Neural progenitor cell (in vitro differentiated cells): ENCODE measurements around the gene NPFF. TPM values are rescaled to one million over a fixed set of nuclear protein-coding genes. Genes with fewer than 3 reads are reported as not detected.

ENCODE experiments used
- DNase-seq: peaks from one replicate; pipeline ENCODE4 v3.0.0-alpha.2; 2016; ENCODE audit warnings: low spot score
- H2AFZ ChIP-seq: fragments of 200-600 bp; sonication (generic); replicated peaks from 2 replicates; pipeline ENCODE4 v1.6.1; 2016; ENCODE audit warnings: antibody characterized with exemption
- H3F3A ChIP-seq: fragments of 200-600 bp; sonication (generic); 2 replicates; pipeline ENCODE4 v1.6.1; 2016; ENCODE audit warnings: antibody characterized with exemption, low read depth
- H3K27ac ChIP-seq: fragments of 200-600 bp; sonication (generic); 2 replicates; pipeline ENCODE4 v1.5.1; 2016; ENCODE audit warnings: mild to moderate bottlenecking
- H3K27me3 ChIP-seq: fragments of 200-600 bp; sonication (generic); 2 replicates; pipeline ENCODE4 v1.6.1; 2016; ENCODE audit warnings: mild to moderate bottlenecking, moderate library complexity
- H3K36me3 ChIP-seq: fragments of 200-600 bp; sonication (generic); 2 replicates; pipeline ENCODE4 v1.5.1; 2016
- H3K4me1 ChIP-seq: fragments of 200-600 bp; sonication (generic); 2 replicates; pipeline ENCODE4 v1.6.1; 2016; ENCODE audit warnings: mixed run types
- H3K4me2 ChIP-seq: fragments of 200-600 bp; sonication (generic); 2 replicates; pipeline ENCODE4 v1.6.1; 2016
- H3K4me3 ChIP-seq: fragments of 200-600 bp; sonication (generic); 2 replicates; pipeline ENCODE4 v1.5.1; 2016
- H3K79me2 ChIP-seq: fragments of 200-600 bp; sonication (generic); 2 replicates; pipeline ENCODE4 v1.6.1; 2016; ENCODE audit warnings: low read depth
- H3K9ac ChIP-seq: fragments of 200-600 bp; sonication (generic); 2 replicates; pipeline ENCODE4 v1.6.1; 2016
- H3K9me3 ChIP-seq: fragments of 200-600 bp; sonication (generic); 2 replicates; pipeline ENCODE4 v1.5.1; 2016; ENCODE audit warnings: low read depth
- H4K20me1 ChIP-seq: fragments of 200-600 bp; sonication (generic); 2 replicates; pipeline ENCODE4 v1.6.1; 2016; ENCODE audit warnings: low read depth
- H3K27ac Mint-ChIP-seq: 3 replicates; pipeline ENCODE4 v1.8.0; 2021; ENCODE audit warnings: mixed read lengths
- H3K27me3 Mint-ChIP-seq: 2 replicates; pipeline ENCODE4 v1.8.0; 2022; ENCODE audit warnings: low read depth, mild to moderate bottlenecking, inconsistent platforms, moderate library complexity, mixed read lengths; ENCODE audit not compliant: insufficient read depth
- H3K36me3 Mint-ChIP-seq: 3 replicates; pipeline ENCODE4 v1.8.0; 2021; ENCODE audit warnings: mixed read lengths
- H3K4me1 Mint-ChIP-seq: 3 replicates; pipeline ENCODE4 v1.8.0; 2021; ENCODE audit warnings: mixed read lengths
- H3K4me3 Mint-ChIP-seq: 3 replicates; pipeline ENCODE4 v1.8.0; 2021; ENCODE audit warnings: mild to moderate bottlenecking, moderate library complexity, mixed read lengths
- H3K9me3 Mint-ChIP-seq: 3 replicates; pipeline ENCODE4 v1.8.0; 2020; ENCODE audit warnings: mixed read lengths
- EZH2 ChIP-seq: fragments of 200-600 bp; sonication (generic); IDR thresholded peaks from 2 replicates; pipeline ENCODE4 v1.6.1; 2017; ENCODE audit warnings: antibody characterized with exemption, mild to moderate bottlenecking, moderate library complexity
- EZH2phosphoT487 ChIP-seq: fragments of 200-600 bp; sonication (generic); IDR thresholded peaks from 2 replicates; pipeline ENCODE4 v1.6.1; 2017; ENCODE audit warnings: antibody characterized with exemption
- total RNA-seq: library from RNA; depleted of rRNA; stranded (reverse); fragments of >200 nt; gene quantifications from 2 replicates; pipeline ENCODE4 v1.2.3, GENCODE V29; 2015; ENCODE audit warnings: low replicate concordance
- TF ChIP-seq, protein P1 (sequence below): fragments of 200-600 bp; sonication (generic); IDR thresholded peaks from 2 replicates; pipeline ENCODE4 v1.5.1; 2017; ENCODE audit warnings: antibody characterized with exemption, mild to moderate bottlenecking

NPFF gene
- total RNA-seq, 1 donor from 2014 or later, result not detected

DNA sequence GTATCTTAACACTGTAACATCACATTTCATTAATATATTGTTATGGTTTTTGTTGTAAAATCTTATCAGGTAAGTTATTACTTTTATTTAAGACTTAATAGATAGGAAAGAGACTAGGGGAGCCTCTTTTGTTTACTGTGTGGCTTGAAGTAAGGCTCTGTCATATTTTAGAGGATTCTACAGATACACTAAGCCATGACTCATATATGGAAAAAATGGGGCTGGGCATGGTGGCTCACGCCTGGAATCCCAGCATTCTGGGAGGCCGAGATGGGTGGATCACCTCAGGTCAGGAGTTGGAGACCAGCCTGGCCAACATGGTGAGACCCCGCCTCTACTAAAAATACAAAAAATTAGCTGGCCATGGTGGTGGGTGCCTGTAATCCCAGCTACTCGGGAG, 23.6 kb upstream of the NPFF start:
- Histone ChIP-seq H3K27ac (no peak overlapping the region), H3K27me3 (no peaks in the 10 kb centered on the region), H3K4me1 (no peaks in the 10 kb centered on the region), H2AFZ (no peak overlapping the region), H3K9ac (no peak overlapping the region), H3F3A (no peaks in the 10 kb centered on the region), H3K4me2 (no peak overlapping the region), H3K79me2 (no peaks in the 10 kb centered on the region), H4K20me1 (no peaks in the 10 kb centered on the region), H3K36me3 (peaks cover 11% of the 10 kb centered on the region), H3K9me3 (no peaks in the 10 kb centered on the region), H3K4me3 (no peak overlapping the region)
- Mint-ChIP-seq H3K27me3 (no peaks in the 10 kb centered on the region), H3K36me3 (peaks cover 34% of the 10 kb centered on the region), H3K9me3 (no peaks in the 10 kb centered on the region), H3K4me1 (no peaks in the 10 kb centered on the region), H3K4me3 (no peak overlapping the region), H3K27ac (no peak overlapping the region)
- TF ChIP-seq, protein P1, sequence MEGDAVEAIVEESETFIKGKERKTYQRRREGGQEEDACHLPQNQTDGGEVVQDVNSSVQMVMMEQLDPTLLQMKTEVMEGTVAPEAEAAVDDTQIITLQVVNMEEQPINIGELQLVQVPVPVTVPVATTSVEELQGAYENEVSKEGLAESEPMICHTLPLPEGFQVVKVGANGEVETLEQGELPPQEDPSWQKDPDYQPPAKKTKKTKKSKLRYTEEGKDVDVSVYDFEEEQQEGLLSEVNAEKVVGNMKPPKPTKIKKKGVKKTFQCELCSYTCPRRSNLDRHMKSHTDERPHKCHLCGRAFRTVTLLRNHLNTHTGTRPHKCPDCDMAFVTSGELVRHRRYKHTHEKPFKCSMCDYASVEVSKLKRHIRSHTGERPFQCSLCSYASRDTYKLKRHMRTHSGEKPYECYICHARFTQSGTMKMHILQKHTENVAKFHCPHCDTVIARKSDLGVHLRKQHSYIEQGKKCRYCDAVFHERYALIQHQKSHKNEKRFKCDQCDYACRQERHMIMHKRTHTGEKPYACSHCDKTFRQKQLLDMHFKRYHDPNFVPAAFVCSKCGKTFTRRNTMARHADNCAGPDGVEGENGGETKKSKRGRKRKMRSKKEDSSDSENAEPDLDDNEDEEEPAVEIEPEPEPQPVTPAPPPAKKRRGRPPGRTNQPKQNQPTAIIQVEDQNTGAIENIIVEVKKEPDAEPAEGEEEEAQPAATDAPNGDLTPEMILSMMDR, result no peak
- no peak for DNase-seq

DNA sequence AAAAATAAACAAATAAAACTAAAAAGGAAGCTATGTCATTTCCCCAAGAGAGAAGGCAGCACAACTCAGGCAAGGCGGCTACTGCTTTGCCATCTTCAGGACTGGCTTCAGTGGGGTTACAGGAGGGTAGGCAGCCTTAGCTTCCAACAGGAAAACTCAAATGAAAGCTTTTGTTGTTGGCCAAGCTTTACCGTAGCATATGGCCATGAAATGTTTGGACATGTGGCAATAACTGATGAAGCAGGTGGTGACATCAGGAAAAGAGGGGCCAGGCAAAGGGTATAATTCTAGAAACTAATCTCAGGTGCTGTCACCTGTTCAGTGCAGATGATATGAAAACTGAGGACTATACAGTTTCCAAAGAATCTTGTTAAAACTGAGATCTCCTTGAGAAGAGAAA, 22.8 kb upstream of the NPFF start:
- Histone ChIP-seq H3K36me3 (peaks cover 8% of the 10 kb centered on the region), H3K4me3 (no peak overlapping the region), H3K27ac (no peak overlapping the region), H3K27me3 (no peaks in the 10 kb centered on the region), H3K4me2 (no peak overlapping the region), H3K9ac (no peak overlapping the region), H2AFZ (no peak overlapping the region), H3F3A (no peaks in the 10 kb centered on the region), H3K79me2 (no peaks in the 10 kb centered on the region), H4K20me1 (no peaks in the 10 kb centered on the region), H3K9me3 (no peaks in the 10 kb centered on the region), H3K4me1 (no peaks in the 10 kb centered on the region)
- no peak for TF ChIP-seq EZH2phosphoT487
- no peak for TF ChIP-seq EZH2
- TF ChIP-seq, protein P1, result no peak
- Mint-ChIP-seq H3K4me3 (no peak overlapping the region), H3K9me3 (no peaks in the 10 kb centered on the region), H3K27me3 (no peaks in the 10 kb centered on the region), H3K4me1 (no peaks in the 10 kb centered on the region), H3K36me3 (peaks cover 27% of the 10 kb centered on the region), H3K27ac (no peak overlapping the region)
- no peak for DNase-seq

DNA sequence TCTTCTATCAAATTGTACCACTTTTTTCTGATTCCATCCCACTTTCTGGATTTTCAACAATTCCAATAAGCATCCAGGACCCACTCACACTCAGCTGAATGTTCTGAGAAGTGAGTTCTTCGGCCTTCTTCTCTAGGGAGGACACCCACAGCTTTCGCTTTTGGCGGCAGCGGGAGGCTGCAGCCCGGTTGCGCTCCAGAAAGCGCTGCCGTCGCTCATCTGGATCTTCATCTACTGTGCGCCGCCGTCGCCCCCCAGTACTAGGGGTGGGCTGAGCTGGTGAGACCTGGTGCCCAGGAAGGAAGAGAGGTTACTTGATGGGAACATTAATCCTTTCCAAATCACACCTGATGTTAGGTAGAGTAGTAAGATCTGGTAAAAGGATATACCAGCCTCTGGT, 17.2 kb upstream of the NPFF start:
- no peaks in the 10 kb centered on the region for H3K9me3 Mint-ChIP-seq
- Histone ChIP-seq H3K27ac (no peak overlapping the region), H4K20me1 (no peaks in the 10 kb centered on the region), H3F3A (no peaks in the 10 kb centered on the region), H3K4me3 (no peak overlapping the region), H3K4me1 (no peaks in the 10 kb centered on the region), H3K27me3 (no peaks in the 10 kb centered on the region), H3K4me2 (no peak overlapping the region), H3K9me3 (no peaks in the 10 kb centered on the region), H3K79me2 (no peaks in the 10 kb centered on the region), H3K9ac (no peak overlapping the region), H3K36me3 (no peaks in the 10 kb centered on the region), H2AFZ (no peak overlapping the region)
- H3K36me3 Mint-ChIP-seq, result peaks cover 29% of the 10 kb centered on the region
- no peaks in the 10 kb centered on the region for H3K4me1 Mint-ChIP-seq
- H3K27ac Mint-ChIP-seq, result no peak overlapping the region
- TF ChIP-seq, protein P1, result no peak
- TF ChIP-seq EZH2phosphoT487 (no peak), EZH2 (no peak)
- H3K27me3 Mint-ChIP-seq, result no peaks in the 10 kb centered on the region
- DNase-seq, result no peak
- no peak overlapping the region for H3K4me3 Mint-ChIP-seq

DNA sequence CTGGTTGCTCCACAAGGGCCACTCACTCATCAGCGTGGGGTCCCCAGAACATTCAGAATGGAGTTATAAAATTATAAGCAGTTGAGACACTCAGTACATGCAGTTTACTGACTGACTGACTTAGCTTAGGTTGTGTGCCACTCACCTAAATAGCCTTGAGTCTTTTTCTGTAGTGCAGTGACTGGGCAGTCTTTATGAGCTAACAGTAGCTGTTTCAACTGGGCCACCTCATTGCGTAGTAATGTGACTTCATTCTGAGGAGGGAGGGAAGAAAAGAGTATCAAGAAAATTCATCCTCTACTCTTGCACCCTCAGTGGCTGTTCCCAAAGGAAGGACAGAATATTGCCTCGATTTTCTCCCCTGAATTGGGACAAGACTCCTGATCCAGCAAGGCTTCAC, 15.8 kb upstream of the NPFF start:
- H2AFZ ChIP-seq, result no peak overlapping the region
- H3K36me3 ChIP-seq, result no peaks in the 10 kb centered on the region
- Mint-ChIP-seq H3K4me1 (no peaks in the 10 kb centered on the region), H3K27me3 (no peaks in the 10 kb centered on the region), H3K27ac (no peak overlapping the region), H3K4me3 (no peak overlapping the region), H3K9me3 (no peaks in the 10 kb centered on the region), H3K36me3 (peaks cover 26% of the 10 kb centered on the region)
- H3K27ac ChIP-seq, result no peak overlapping the region
- H3K4me3 ChIP-seq, result no peak overlapping the region
- H3K4me2 ChIP-seq, result no peak overlapping the region
- H3F3A ChIP-seq, result no peaks in the 10 kb centered on the region
- H3K9ac ChIP-seq, result no peak overlapping the region
- no peaks in the 10 kb centered on the region for H3K9me3 ChIP-seq
- H3K27me3 ChIP-seq, result no peaks in the 10 kb centered on the region
- no peaks in the 10 kb centered on the region for H3K79me2 ChIP-seq
- no peaks in the 10 kb centered on the region for H3K4me1 ChIP-seq
- no peaks in the 10 kb centered on the region for H4K20me1 ChIP-seq
- TF ChIP-seq, protein P1, result no peak
- TF ChIP-seq EZH2phosphoT487, result no peak
- TF ChIP-seq EZH2, result no peak
- no peak for DNase-seq
